ENCODE measurements around the gene CAPN3. TPM values are rescaled to one million over a fixed set of nuclear protein-coding genes. Genes with fewer than 3 reads are reported as not detected.

CAPN3 gene
- total RNA-seq, 2 donors from 2014 or later: 19.8 to 37.0 TPM

- Histone ChIP-seq H3K9me3 (no peaks in the 10 kb centered on the region), H3K27ac (no peak overlapping the region), H3K36me3 (peaks cover 20% of the 10 kb centered on the region), H3K27me3 (replicated peaks; ENCODE audit: insufficient read depth) (no peaks in the 10 kb centered on the region), H3K4me3 (no peak overlapping the region), H3K4me1 (ENCODE audit: control insufficient read depth in 1 of 2, low read depth in 2 of 2) (no peaks in the 10 kb centered on the region)
- no peak for DNase-seq (ENCODE audit: low spot score)
- ATAC-seq (ENCODE audit: insufficient number of reproducible peaks, low FRiP score, low read depth): no peak
- no peak for TF ChIP-seq CTCF (IDR thresholded peaks at IDR 0.05)
Measured at GRCh38 chr15:42354824-42355223, 4.5 kb upstream of the CAPN3 start.

- H3K36me3 ChIP-seq: peaks cover 19% of the 10 kb centered on the region
- no peak overlapping the region for H3K4me3 ChIP-seq
- no peaks in the 10 kb centered on the region for H3K9me3 ChIP-seq
- no peak overlapping the region for H3K27ac ChIP-seq
- ATAC-seq (ENCODE audit: insufficient number of reproducible peaks, low FRiP score, low read depth): no peak
- DNase-seq (ENCODE audit: low spot score): no peak
- no peaks in the 10 kb centered on the region for H3K27me3 ChIP-seq (replicated peaks; ENCODE audit: insufficient read depth)
- no peaks in the 10 kb centered on the region for H3K4me1 ChIP-seq (ENCODE audit: control insufficient read depth in 1 of 2, low read depth in 2 of 2)
- no peak for TF ChIP-seq CTCF (IDR thresholded peaks at IDR 0.05)
Measured at GRCh38 chr15:42355291-42355690, 4.0 kb upstream of the CAPN3 start.

GRCh38 chr15:42356851-42357250 is 2.5 kb upstream of the CAPN3 start:
- ATAC-seq (ENCODE audit: insufficient number of reproducible peaks, low FRiP score, low read depth) (no peak), DNase-seq (ENCODE audit: low spot score) (no peak)
- TF ChIP-seq CTCF (IDR thresholded peaks at IDR 0.05): no peak
- Histone ChIP-seq H3K4me1 (ENCODE audit: control insufficient read depth in 1 of 2, low read depth in 2 of 2) (no peaks in the 10 kb centered on the region), H3K27me3 (replicated peaks; ENCODE audit: insufficient read depth) (no peaks in the 10 kb centered on the region), H3K36me3 (peaks cover 9% of the 10 kb centered on the region), H3K27ac (no peak overlapping the region), H3K4me3 (no peak overlapping the region), H3K9me3 (no peaks in the 10 kb centered on the region)

- DNase-seq (ENCODE audit: low spot score) (no peak), ATAC-seq (ENCODE audit: insufficient number of reproducible peaks, low FRiP score, low read depth) (no peak)
- peaks cover 3% of the 10 kb centered on the region for H3K36me3 ChIP-seq
- H3K4me3 ChIP-seq: no peak overlapping the region
- H3K4me1 ChIP-seq (ENCODE audit: control insufficient read depth in 1 of 2, low read depth in 2 of 2): no peaks in the 10 kb centered on the region
- H3K27ac ChIP-seq: no peak overlapping the region
- no peak for TF ChIP-seq CTCF (IDR thresholded peaks at IDR 0.05)
- H3K27me3 ChIP-seq (replicated peaks; ENCODE audit: insufficient read depth): no peaks in the 10 kb centered on the region
- no peaks in the 10 kb centered on the region for H3K9me3 ChIP-seq
Measured at GRCh38 chr15:42358141-42358540, 1.2 kb upstream of the CAPN3 start.

GRCh38 chr15:42359985-42360384 is 684 bp downstream of the CAPN3 start:
- ATAC-seq (ENCODE audit: insufficient number of reproducible peaks, low FRiP score, low read depth) (no peak), DNase-seq (ENCODE audit: low spot score) (no peak)
- Histone ChIP-seq H3K36me3 (no peaks in the 10 kb centered on the region), H3K27ac (no peak overlapping the region), H3K27me3 (replicated peaks; ENCODE audit: insufficient read depth) (no peaks in the 10 kb centered on the region), H3K4me1 (ENCODE audit: control insufficient read depth in 1 of 2, low read depth in 2 of 2) (no peaks in the 10 kb centered on the region), H3K4me3 (no peak overlapping the region), H3K9me3 (no peaks in the 10 kb centered on the region)
- no peak for TF ChIP-seq CTCF (IDR thresholded peaks at IDR 0.05)
